Esophagus muscularis mucosa (tissue), 4 donors: ENCODE measurements around the gene DISP2. TPM values are rescaled to one million over a fixed set of nuclear protein-coding genes. Genes with fewer than 3 reads are reported as not detected.

ENCODE experiments used
- DNase-seq: peaks from one replicate; pipeline ENCODE4 v3.0.0-alpha.2; 2017; ENCODE audit errors: extremely low spot score
- H3K27ac ChIP-seq, 4 donors: fragments of 200-600 bp; sonication (generic); replicated peaks in 1 of 4; 1 replicate in 3 of 4; 2 replicates in 1 of 4; pipeline ENCODE4 v1.5.1; 2016 to 2019; ENCODE audit warnings: mild to moderate bottlenecking in 1 of 4
- H3K27me3 ChIP-seq, 4 donors: fragments of 200-600 bp; sonication (generic); one replicate each; pipeline versions ENCODE4 v1.5.1 to v1.6.0; 2016 to 2019
- H3K36me3 ChIP-seq, 4 donors: fragments of 200-600 bp; sonication (generic); one replicate each; pipeline ENCODE4 v1.5.1; 2016 to 2019
- H3K4me1 ChIP-seq, 4 donors: fragments of 200-600 bp; sonication (generic); one replicate each; pipeline ENCODE4 v1.5.1; 2016 to 2019
- H3K4me3 ChIP-seq, 4 donors: fragments of 200-600 bp; sonication (generic); 1 replicate in 2 of 4; 2 replicates in 2 of 4; pipeline ENCODE4 v1.5.1; 2016 to 2019; ENCODE audit warnings: mild to moderate bottlenecking in 4 of 4, moderate library complexity in 1 of 4
- H3K9me3 ChIP-seq, 4 donors: fragments of 200-600 bp; sonication (generic); 1 replicate in 3 of 4; 2 replicates in 1 of 4; pipeline ENCODE4 v1.5.1; 2016 to 2019
- CTCF ChIP-seq, 3 experiments: fragments of 200-600 bp in 2 of 3; fragments of 450-650 bp in 1 of 3; sonication (generic) in 2 of 3; IDR thresholded peaks; one replicate each; pipeline ENCODE4 v1.5.1; 2017 to 2019; ENCODE audit warnings: antibody characterized with exemption in 3 of 3, mild to moderate bottlenecking in 2 of 3, moderate library complexity in 1 of 3
- EP300 ChIP-seq: sonication (generic); formaldehyde crosslinking; IDR thresholded peaks from one replicate; pipeline ENCODE4 v1.6.1; 2017; ENCODE audit warnings: antibody characterized with exemption
- POLR2A ChIP-seq: fragments of 450-650 bp; IDR thresholded peaks from one replicate; pipeline ENCODE4 v1.6.1; 2017; ENCODE audit warnings: antibody characterized with exemption, moderate library complexity, mild to moderate bottlenecking, low read depth
- POLR2AphosphoS5 ChIP-seq, 2 donors: sonication (generic); formaldehyde crosslinking; IDR thresholded peaks; one replicate each; pipeline ENCODE4 v1.6.1; 2017; ENCODE audit warnings: antibody characterized with exemption in 2 of 2
- WGBS: methylation state at CpG from one replicate; pipeline ENCODE4 v1.1.5; 2018; 5-methylcytosine and 5-hydroxymethylcytosine counted together
- intact Hi-C: fragments of 100-400 bp; cut with DNase I; formaldehyde crosslinking; loops from one replicate; pipeline ENCODE4 v1.15.1; 2023
- total RNA-seq, 4 donors: library from RNA; depleted of rRNA; stranded (reverse); fragments of >200 nt; gene quantifications; one replicate each; pipeline versions ENCODE4 v1.1.0 to v1.2.1, GENCODE V29; 2016

DISP2 gene
- total RNA-seq, 4 donors from 2014 or later = 0.13 to 0.42 (median 0.26) TPM

- H3K27me3 ChIP-seq = no peaks in the 10 kb centered on the region
- TF ChIP-seq POLR2AphosphoS5 (IDR thresholded peaks at IDR 0.05) (no peak), EP300 (no peak), POLR2A (no peak), CTCF (IDR thresholded peaks at IDR 0.05) (no peak)
- no peaks in the 10 kb centered on the region for H3K4me1 ChIP-seq
- H3K4me3 ChIP-seq = no peak overlapping the region
- H3K36me3 ChIP-seq = peaks cover 16 to 82% (median 71%) of the 10 kb centered on the region in 4 donors
- intact Hi-C loops = no loop called here
- 95% methylated on average over 2 of the region's 2 CpGs for WGBS
- DNase-seq = no peak
- H3K9me3 ChIP-seq = no peaks in the 10 kb centered on the region
- no peak overlapping the region for H3K27ac ChIP-seq
Measured at GRCh38 chr15:40389824-40390595, 32.0 kb downstream of the DISP2 start.

GRCh38 chr15:40392986-40393948 lies 35.2 kb downstream of the DISP2 start:
- Histone ChIP-seq H3K9me3 (no peaks in the 10 kb centered on the region), H3K27me3 (no peaks in the 10 kb centered on the region), H3K4me1 (no peaks in the 10 kb centered on the region), H3K36me3 (peaks cover 11 to 60% (median 55%) of the 10 kb centered on the region in 4 donors), H3K27ac (no peak overlapping the region), H3K4me3 (no peak overlapping the region)
- TF ChIP-seq EP300 = no peak
- TF ChIP-seq CTCF (IDR thresholded peaks at IDR 0.05) = no peak
- no peak for TF ChIP-seq POLR2A
- TF ChIP-seq POLR2AphosphoS5 (IDR thresholded peaks at IDR 0.05) = no peak
- WGBS = 94% methylated on average over 4 of the region's 4 CpGs
- DNase-seq = no peak
- intact Hi-C loops = no loop called here

DNA sequence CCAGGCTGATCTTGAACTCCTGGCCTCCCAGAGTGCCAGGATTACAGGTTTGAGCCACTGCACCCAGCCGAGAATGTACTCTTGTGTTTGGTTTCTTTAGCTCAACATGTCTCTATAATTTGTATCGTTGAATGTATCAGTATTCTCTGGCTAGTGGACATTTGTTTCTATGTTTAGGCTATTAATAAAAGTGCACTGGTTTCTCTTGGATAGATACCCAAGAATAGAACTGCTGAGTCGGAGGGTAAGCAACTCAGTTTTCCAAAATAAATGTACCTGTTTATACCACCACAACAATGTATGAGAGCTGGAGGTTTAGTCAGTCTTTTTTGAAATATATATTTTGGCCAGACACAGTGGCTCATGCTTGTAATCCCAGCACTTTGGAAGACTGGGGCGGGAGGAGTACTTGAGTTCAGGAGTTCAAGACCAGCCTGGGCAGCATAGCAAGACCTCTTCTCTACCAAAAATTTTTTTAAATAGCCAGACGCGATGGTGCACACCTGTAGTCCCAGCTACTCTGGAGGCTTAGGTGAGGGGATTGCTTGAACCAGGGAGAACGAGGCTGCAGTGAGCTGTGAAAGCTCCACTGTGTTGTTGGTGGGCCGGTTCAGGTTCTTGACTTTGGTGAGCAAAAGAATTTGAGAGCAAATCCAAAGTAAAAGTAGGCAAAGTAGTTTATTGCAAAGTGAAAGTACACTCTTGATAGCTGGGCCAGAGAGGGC lies 39.8 kb downstream of the DISP2 start:
- intact Hi-C loops = no loop called here
- Histone ChIP-seq H3K36me3 (peaks cover 0 to 17% (median 15%) of the 10 kb centered on the region in 4 donors), H3K27ac (no peak overlapping the region), H3K9me3 (no peaks in the 10 kb centered on the region), H3K4me3 (no peak overlapping the region), H3K4me1 (no peaks in the 10 kb centered on the region), H3K27me3 (no peaks in the 10 kb centered on the region)
- WGBS = 95% methylated on average over 8 of the region's 8 CpGs
- DNase-seq = no peak
- TF ChIP-seq POLR2AphosphoS5 (IDR thresholded peaks at IDR 0.05) = no peak
- TF ChIP-seq EP300 = no peak
- TF ChIP-seq CTCF (IDR thresholded peaks at IDR 0.05) = no peak
- no peak for TF ChIP-seq POLR2A

DNA sequence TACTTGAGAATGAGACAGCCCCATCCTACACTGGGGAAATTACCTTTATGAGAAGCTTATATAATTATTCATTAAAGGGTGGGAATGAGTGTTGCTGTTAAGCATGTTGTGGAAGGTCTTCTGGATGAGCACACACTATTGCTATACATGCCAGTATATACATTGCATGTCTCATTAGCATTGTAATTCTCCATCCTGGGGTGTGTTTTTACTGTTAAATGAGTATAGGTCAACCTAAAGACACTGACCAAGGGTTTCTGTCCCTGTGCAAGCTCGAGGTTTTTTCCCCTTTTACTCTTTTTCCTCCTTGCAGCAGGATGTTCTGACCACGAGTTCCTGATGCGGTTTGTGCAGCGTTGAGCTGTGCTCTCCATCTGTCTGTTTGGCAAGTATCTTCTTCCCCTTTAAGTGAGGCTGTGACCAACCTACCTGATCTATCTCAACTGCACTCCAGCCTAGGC lies 40.4 kb downstream of the DISP2 start:
- intact Hi-C loops = no loop called here
- Histone ChIP-seq H3K9me3 (no peaks in the 10 kb centered on the region), H3K36me3 (peaks cover 0 to 11% (median 9%) of the 10 kb centered on the region in 4 donors), H3K27me3 (no peaks in the 10 kb centered on the region), H3K4me3 (no peak overlapping the region), H3K27ac (no peak overlapping the region), H3K4me1 (no peaks in the 10 kb centered on the region)
- no peak for DNase-seq
- TF ChIP-seq POLR2A (no peak), EP300 (no peak), POLR2AphosphoS5 (IDR thresholded peaks at IDR 0.05) (no peak), CTCF (IDR thresholded peaks at IDR 0.05) (no peak)
- WGBS = 53% methylated on average over 4 of the region's 4 CpGs
